SH-SY5Y (cell line): ENCODE data around the gene OR1S2.

Source experiments
- GATA2 ChIP-seq: IDR thresholded peaks from 2 replicates; pipeline ENCODE4 v1.6.1; 2011; ENCODE audit warnings: mild to moderate bottlenecking, low read depth, low read length
- GATA3 ChIP-seq: IDR thresholded peaks from 2 replicates; pipeline ENCODE4 v1.6.1; 2011; ENCODE audit warnings: low read depth, mild to moderate bottlenecking, low read length, moderate library complexity

DNA sequence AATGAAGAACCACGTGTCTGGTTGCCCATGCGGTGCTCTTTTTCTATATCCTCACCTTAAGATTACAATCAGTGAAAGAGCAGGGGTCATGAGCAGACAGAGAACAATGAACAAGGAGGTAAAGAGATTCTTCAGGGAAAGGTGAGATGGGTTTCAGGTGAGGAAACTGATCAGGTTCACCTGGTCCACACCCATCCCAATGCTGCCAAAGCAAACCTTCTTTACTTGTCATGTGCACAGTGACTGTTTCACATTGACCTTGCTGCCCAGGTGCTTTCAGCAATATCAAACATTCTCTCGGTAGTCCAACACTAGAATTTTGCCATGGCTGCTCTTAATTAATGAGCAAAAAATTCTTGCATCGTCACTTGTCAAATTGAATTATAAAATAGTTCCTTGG, 39.6 kb downstream of the OR1S2 start:
- TF ChIP-seq GATA2 (no peak), GATA3 (no peak)
